PC-9 (cell line): ENCODE results near the gene CETP.

Experiments
- CTCF ChIP-seq: fragments of 200-600 bp; sonication (generic); conservative IDR thresholded peaks from 2 replicates; pipeline ENCODE4 v1.6.1; 2017; ENCODE audit warnings: mixed run types, antibody characterized with exemption, mild to moderate bottlenecking, moderate library complexity
- EZH2 ChIP-seq: fragments of 200-600 bp; sonication (generic); IDR thresholded peaks from 2 replicates; pipeline ENCODE4 v1.8.0; 2017; ENCODE audit warnings: antibody characterized with exemption, low read depth

GRCh38 chr16:56989988-56990387 is 28.2 kb downstream of the CETP start:
- TF ChIP-seq CTCF: no peak
- TF ChIP-seq EZH2: no peak
